Measurements from ENCODE around the gene TMCO6. TPM values are rescaled to one million over a fixed set of nuclear protein-coding genes. Genes with fewer than 3 reads are reported as not detected.

TMCO6 gene
- total and polyA plus RNA-seq, 9 of the 15 experiments (the other 6 are each of a cell fraction or from before 2014, with no cell fraction given): 3.4 to 46.4 (median 16.7) TPM

GRCh38 chr5:140639148-140639981, at the start of gene TMCO6 (continued):
- peak in 1 of 2 experiments; percentile 82; a peak in 2 of 4 replicates for TF ChIP-seq ZNF639 (CRISPR knock-in tag; conservative IDR thresholded peaks at IDR 0.05 in 1 of 2, IDR thresholded peaks at IDR 0.05 in 1 of 2)
- TF ChIP-seq ZNF785 (CRISPR knock-in tag; IDR thresholded peaks at IDR 0.05): no peak
- no peak for TF ChIP-seq ZNF551 (CRISPR knock-in tag; IDR thresholded peaks at IDR 0.05)
- TF ChIP-seq ETV5 (CRISPR knock-in tag; IDR thresholded peaks at IDR 0.05; ENCODE audit: low read depth): no peak; the same call in 1 of the 2 replicates
- peak in 1 of 3 experiments; percentile 41; a peak in 1 of 6 replicates for TF ChIP-seq ZBTB11 (CRISPR knock-in tag; IDR thresholded peaks at IDR 0.05)
- TF ChIP-seq ZNF778 (CRISPR knock-in tag; IDR thresholded peaks at IDR 0.05): no peak
- TF ChIP-seq TAF7 (tag; IDR thresholded peaks at IDR 0.05): peak; percentile 25; the same call in 1 of the 2 replicates
- no peak for TF ChIP-seq CC2D1A (IDR thresholded peaks at IDR 0.05)
- no peak for TF ChIP-seq MTA2 (IDR thresholded peaks at IDR 0.05; ENCODE audit: low read depth)
- TF ChIP-seq ZNF699 (CRISPR knock-in tag; IDR thresholded peaks at IDR 0.05; ENCODE audit: insufficient replicate concordance): no peak
- TF ChIP-seq FOXK2 (conservative IDR thresholded peaks at IDR 0.05 in 1 of 2, IDR thresholded peaks at IDR 0.05 in 1 of 2; ENCODE audit: low read depth in 2 of 2): peak; percentile 62 to 71; a peak in 3 of 4 replicates
- no peak for TF ChIP-seq CREBBP (IDR thresholded peaks at IDR 0.05; ENCODE audit: low read depth, low read length)
- TF ChIP-seq MLLT1 (IDR thresholded peaks at IDR 0.05): no peak
- TF ChIP-seq ZNF583 (CRISPR knock-in tag; IDR thresholded peaks at IDR 0.05): no peak
- peak; percentile 45; the same call in 1 of the 2 replicates for TF ChIP-seq JUN (IDR thresholded peaks at IDR 0.05; ENCODE audit: borderline replicate concordance, low read depth, low read length)
- TF ChIP-seq JUN (CRISPR knock-in tag; IDR thresholded peaks at IDR 0.05; ENCODE audit: borderline replicate concordance): no peak
- TF ChIP-seq TAF9B (IDR thresholded peaks at IDR 0.05; ENCODE audit: partially characterized antibody): no peak
- 0 out of 2 replicates have a peak, but pooled peaks have one; percentile 9 for TF ChIP-seq MAFG (tag; conservative IDR thresholded peaks at IDR 0.05)
- no peak for TF ChIP-seq CHD2 (IDR thresholded peaks at IDR 0.05; ENCODE audit: low read depth, low read length)
- no peak for TF ChIP-seq ELK1 (CRISPR knock-in tag; IDR thresholded peaks at IDR 0.05)

Data from K562 (cell line).